WTC11 (cell line): ENCODE measurements around the gene CD40. TPM values are rescaled to one million over a fixed set of nuclear protein-coding genes. Genes with fewer than 3 reads are reported as not detected.

Experiments
- ATAC-seq: fragments of 200-7000 bp; cut with Tn5 transposase; 2 replicates; pipeline ENCODE4 v1.10.0; 2021; ENCODE audit warnings: mild to moderate bottlenecking, moderate library complexity
- CTCF ChIA-PET: fragments of 300-600 bp; sonication (Branson Sonifier 250); formaldehyde crosslinking; loops from one replicate; lab custom pipeline; 2021; ENCODE audit warnings: antibody characterized with exemption; lab: Charles Lee
- POLR2A ChIA-PET: fragments of 350-600 bp; sonication (Branson Sonifier 250); formaldehyde crosslinking; loops from one replicate; lab custom pipeline; 2021; ENCODE audit warnings: antibody characterized with exemption; lab: Charles Lee
- DNase-seq: peaks from one replicate; pipeline ENCODE4 v3.0.0; 2021; ENCODE audit warnings: low spot score
- H3K27ac Mint-ChIP-seq: 2 replicates; pipeline ENCODE4 v1.8.0; 2021; ENCODE audit warnings: mixed read lengths
- H3K27me3 Mint-ChIP-seq: 2 replicates; pipeline ENCODE4 v1.8.0; 2021; ENCODE audit warnings: low read depth, mild to moderate bottlenecking, moderate library complexity, mixed read lengths
- H3K36me3 Mint-ChIP-seq: 2 replicates; pipeline ENCODE4 v1.8.0; 2021; ENCODE audit warnings: mixed read lengths
- H3K4me1 Mint-ChIP-seq: 2 replicates; pipeline ENCODE4 v1.8.0; 2022; ENCODE audit warnings: mixed read lengths
- H3K4me3 Mint-ChIP-seq: 2 replicates; pipeline ENCODE4 v1.8.0; 2021; ENCODE audit warnings: mild to moderate bottlenecking, moderate library complexity, mixed read lengths
- H3K9me3 Mint-ChIP-seq: 2 replicates; pipeline ENCODE4 v1.8.0; 2021; ENCODE audit warnings: mixed read lengths
- CREB1 ChIP-seq: sonication (generic); formaldehyde crosslinking; IDR thresholded peaks from 2 replicates; pipeline ENCODE4 v1.8.0; 2023; ENCODE audit warnings: mild to moderate bottlenecking, missing genetic modification reagents
- E2F1 ChIP-seq: sonication (generic); formaldehyde crosslinking; IDR thresholded peaks from 2 replicates; pipeline ENCODE4 v1.8.0; 2022; ENCODE audit warnings: mild to moderate bottlenecking, missing genetic modification reagents
- ELF4 ChIP-seq: sonication (generic); formaldehyde crosslinking; IDR thresholded peaks from 2 replicates; pipeline ENCODE4 v1.8.1; 2022; ENCODE audit warnings: low read depth, mild to moderate bottlenecking, moderate library complexity, missing genetic modification reagents
- ETV6 ChIP-seq: sonication (generic); formaldehyde crosslinking; IDR thresholded peaks from 2 replicates; pipeline ENCODE4 v1.8.1; 2022; ENCODE audit warnings: mild to moderate bottlenecking, missing genetic modification reagents
- GABPB1 ChIP-seq: sonication (generic); formaldehyde crosslinking; IDR thresholded peaks from 2 replicates; pipeline ENCODE4 v1.8.1; 2023; ENCODE audit warnings: mild to moderate bottlenecking, missing genetic modification reagents
- GRHL2 ChIP-seq: fragments of 250-450 bp; sonication (Bioruptor Pico); IDR thresholded peaks from 2 replicates; pipeline ENCODE4 v1.8.0; 2022; ENCODE audit warnings: mild to moderate bottlenecking, moderate library complexity; ENCODE audit not compliant: insufficient replicate concordance, severe bottlenecking
- HMGA2 ChIP-seq: fragments of 250-450 bp; sonication (Bioruptor Pico); IDR thresholded peaks from 2 replicates; pipeline ENCODE4 v1.4.0; 2021; ENCODE audit warnings: mild to moderate bottlenecking, moderate library complexity
- IRF2 ChIP-seq: sonication (generic); formaldehyde crosslinking; IDR thresholded peaks from 2 replicates; pipeline ENCODE4 v1.8.0; 2022; ENCODE audit warnings: low read depth, missing genetic modification reagents, borderline replicate concordance
- JUN ChIP-seq: sonication (generic); formaldehyde crosslinking; IDR thresholded peaks from 2 replicates; pipeline ENCODE4 v1.8.0; 2023; ENCODE audit warnings: mild to moderate bottlenecking, missing genetic modification reagents
- KAT7 ChIP-seq: sonication (generic); formaldehyde crosslinking; IDR thresholded peaks from 2 replicates; pipeline ENCODE4 v1.8.1; 2023; ENCODE audit warnings: missing genetic modification reagents, mild to moderate bottlenecking, borderline replicate concordance
- MXD4 ChIP-seq: fragments of 250-450 bp; sonication (Bioruptor Pico); IDR thresholded peaks from 2 replicates; pipeline ENCODE4 v1.8.0; 2021; ENCODE audit warnings: mild to moderate bottlenecking, moderate library complexity, borderline replicate concordance
- MYBL2 ChIP-seq: sonication (generic); formaldehyde crosslinking; IDR thresholded peaks from 2 replicates; pipeline ENCODE4 v1.8.1; 2023; ENCODE audit warnings: mild to moderate bottlenecking, moderate library complexity, missing genetic modification reagents
- NFYB ChIP-seq: sonication (generic); formaldehyde crosslinking; conservative IDR thresholded peaks from 2 replicates; pipeline ENCODE4 v1.8.0; 2022; ENCODE audit warnings: low read depth, missing genetic modification reagents
- NR2C2 ChIP-seq: sonication (generic); formaldehyde crosslinking; IDR thresholded peaks from 2 replicates; pipeline ENCODE4 v1.8.0; 2022; ENCODE audit warnings: mild to moderate bottlenecking, missing genetic modification reagents
- PREB ChIP-seq: sonication (generic); formaldehyde crosslinking; IDR thresholded peaks from 2 replicates; pipeline ENCODE4 v1.8.1; 2022; ENCODE audit warnings: mild to moderate bottlenecking, missing genetic modification reagents, moderate library complexity, borderline replicate concordance
- RELA ChIP-seq: sonication (generic); formaldehyde crosslinking; IDR thresholded peaks from 2 replicates; pipeline ENCODE4 v1.8.1; 2022; ENCODE audit warnings: missing genetic modification reagents, mild to moderate bottlenecking, borderline replicate concordance
- RORB ChIP-seq: fragments of 250-450 bp; sonication (Bioruptor Pico); IDR thresholded peaks from 2 replicates; pipeline ENCODE4 v1.9.0; 2021; ENCODE audit warnings: mild to moderate bottlenecking
- SMAD3 ChIP-seq: sonication (generic); formaldehyde crosslinking; IDR thresholded peaks from 2 replicates; pipeline ENCODE4 v1.8.0; 2022; ENCODE audit warnings: missing genetic modification reagents, mild to moderate bottlenecking, borderline replicate concordance
- SP1 ChIP-seq: sonication (generic); formaldehyde crosslinking; conservative IDR thresholded peaks from 2 replicates; pipeline ENCODE4 v1.8.1; 2022; ENCODE audit warnings: missing genetic modification reagents
- TCF7 ChIP-seq: sonication (generic); formaldehyde crosslinking; IDR thresholded peaks from 2 replicates; pipeline ENCODE4 v1.8.0; 2022; ENCODE audit warnings: mild to moderate bottlenecking, low read depth, missing genetic modification reagents, moderate library complexity
- TEAD1 ChIP-seq: sonication (generic); formaldehyde crosslinking; IDR thresholded peaks from 2 replicates; pipeline ENCODE4 v1.8.0; 2022; ENCODE audit warnings: mild to moderate bottlenecking, missing genetic modification reagents
- USF1 ChIP-seq: sonication (generic); formaldehyde crosslinking; IDR thresholded peaks from 2 replicates; pipeline ENCODE4 v1.8.0; 2022; ENCODE audit warnings: mild to moderate bottlenecking, missing genetic modification reagents
- ZNF317 ChIP-seq: sonication (generic); formaldehyde crosslinking; IDR thresholded peaks from 2 replicates; pipeline ENCODE4 v1.8.1; 2023; ENCODE audit warnings: low read depth, mild to moderate bottlenecking, moderate library complexity, missing genetic modification reagents, borderline replicate concordance
- ZNF423 ChIP-seq: fragments of 250-450 bp; sonication (Bioruptor Pico); IDR thresholded peaks from 2 replicates; pipeline ENCODE4 v2.1.2; 2022; ENCODE audit warnings: mild to moderate bottlenecking, moderate library complexity
- ZNF671 ChIP-seq: fragments of 250-450 bp; sonication (Bioruptor Pico); IDR thresholded peaks from 2 replicates; pipeline ENCODE4 v1.8.0; 2021; ENCODE audit warnings: mild to moderate bottlenecking
- total RNA-seq: library from RNA; stranded (reverse); gene quantifications from 3 replicates; pipeline ENCODE4 v1.2.3, GENCODE V29; 2021
- TF ChIP-seq, protein P1 (sequence below): sonication (generic); formaldehyde crosslinking; IDR thresholded peaks from 2 replicates; pipeline ENCODE4 v1.8.1; 2022; ENCODE audit warnings: missing genetic modification reagents, borderline replicate concordance
- TF ChIP-seq, protein P2 (sequence below): sonication (generic); formaldehyde crosslinking; IDR thresholded peaks from 2 replicates; pipeline ENCODE4 v1.8.0; 2022; ENCODE audit warnings: mild to moderate bottlenecking, missing genetic modification reagents
- TF ChIP-seq, protein P3 (sequence below): sonication (generic); formaldehyde crosslinking; IDR thresholded peaks from 2 replicates; pipeline ENCODE4 v1.8.1; 2022; ENCODE audit warnings: low read depth, missing genetic modification reagents, borderline replicate concordance

CD40 gene
- total RNA-seq, 1 experiment from 2014 or later = 14.8 TPM

GRCh38 chr20:46152824-46153586 lies 34.9 kb downstream of the CD40 start:
- POLR2A ChIA-PET = interaction anchor here (0.7 kb wide), 1 partner anchor 114 kb away, joined by 3 read pairs; no protein-coding TSS in a partner anchor
- CTCF ChIA-PET = interaction anchor here (0.8 to 2.1 kb wide), 12 partner anchors 8 to 195 kb away, joined by 3 to 21 read pairs (median 5); no protein-coding TSS in a partner anchor

DNA sequence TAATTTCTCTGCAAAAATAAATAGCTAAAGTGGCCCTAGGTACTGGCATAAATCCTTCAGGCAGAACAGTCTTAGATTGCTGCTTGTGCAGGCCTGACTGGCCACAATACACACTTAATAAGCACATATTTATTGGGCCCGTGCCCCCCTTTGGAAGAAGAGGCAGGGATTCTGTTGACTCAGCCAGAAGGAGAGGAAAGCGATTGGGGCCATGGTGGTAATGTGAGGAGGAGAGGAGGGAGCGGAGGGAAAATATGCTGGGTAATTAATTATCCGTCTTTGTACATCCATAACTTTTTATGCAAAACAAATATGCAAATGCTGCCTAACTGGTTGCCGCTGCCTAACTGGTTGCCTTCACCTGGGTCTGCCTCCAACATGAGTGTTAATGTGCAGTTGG lies 36.2 kb downstream of the CD40 start:
- ChIA-PET CTCF (interaction anchor here (0.8 to 1.2 kb wide), 4 partner anchors 21 to 26 kb away, joined by 3 to 6 read pairs (median 4); no protein-coding TSS in a partner anchor), POLR2A (no interaction called here)
- Mint-ChIP-seq H3K36me3 (no peaks in the 10 kb centered on the region), H3K9me3 (no peaks in the 10 kb centered on the region), H3K27me3 (no peaks in the 10 kb centered on the region), H3K4me3 (no peak overlapping the region), H3K27ac (no peak overlapping the region; the same call in 1 of the 2 replicates), H3K4me1 (peaks cover 3% of the 10 kb centered on the region)
- DNase-seq (no peak), ATAC-seq (no peak)
- TF ChIP-seq CREB1 (CRISPR knock-in tag) (no peak), KAT7 (CRISPR knock-in tag) (no peak), ZNF317 (CRISPR knock-in tag) (no peak), USF1 (CRISPR knock-in tag) (no peak), NR2C2 (CRISPR knock-in tag) (no peak), ZNF671 (CRISPR knock-in tag) (no peak), ETV6 (CRISPR knock-in tag) (no peak), TCF7 (CRISPR knock-in tag) (no peak), ELF4 (CRISPR knock-in tag) (no peak), MXD4 (CRISPR knock-in tag) (no peak)

More at GRCh38 chr20:46152824-46153586, 34.9 kb downstream of the CD40 start:
- Mint-ChIP-seq H3K4me1 (peaks cover 3% of the 10 kb centered on the region), H3K36me3 (no peaks in the 10 kb centered on the region), H3K27ac (no peak overlapping the region), H3K27me3 (no peaks in the 10 kb centered on the region), H3K9me3 (no peaks in the 10 kb centered on the region), H3K4me3 (no peak overlapping the region)
- ATAC-seq = no peak
- DNase-seq = no peak
- no peak for TF ChIP-seq SP1 (CRISPR knock-in tag)
- no peak for TF ChIP-seq ZNF423 (CRISPR knock-in tag)
- no peak for TF ChIP-seq JUN (CRISPR knock-in tag)
- no peak for TF ChIP-seq GABPB1 (CRISPR knock-in tag)
- no peak for TF ChIP-seq MYBL2 (CRISPR knock-in tag)
- TF ChIP-seq, protein P1, sequence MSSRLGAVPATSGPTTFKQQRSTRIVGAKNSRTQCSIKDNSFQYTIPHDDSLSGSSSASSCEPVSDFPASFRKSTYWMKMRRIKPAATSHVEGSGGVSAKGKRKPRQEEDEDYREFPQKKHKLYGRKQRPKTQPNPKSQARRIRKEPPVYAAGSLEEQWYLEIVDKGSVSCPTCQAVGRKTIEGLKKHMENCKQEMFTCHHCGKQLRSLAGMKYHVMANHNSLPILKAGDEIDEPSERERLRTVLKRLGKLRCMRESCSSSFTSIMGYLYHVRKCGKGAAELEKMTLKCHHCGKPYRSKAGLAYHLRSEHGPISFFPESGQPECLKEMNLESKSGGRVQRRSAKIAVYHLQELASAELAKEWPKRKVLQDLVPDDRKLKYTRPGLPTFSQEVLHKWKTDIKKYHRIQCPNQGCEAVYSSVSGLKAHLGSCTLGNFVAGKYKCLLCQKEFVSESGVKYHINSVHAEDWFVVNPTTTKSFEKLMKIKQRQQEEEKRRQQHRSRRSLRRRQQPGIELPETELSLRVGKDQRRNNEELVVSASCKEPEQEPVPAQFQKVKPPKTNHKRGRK (CRISPR knock-in tag) = no peak
- TF ChIP-seq, protein P2, sequence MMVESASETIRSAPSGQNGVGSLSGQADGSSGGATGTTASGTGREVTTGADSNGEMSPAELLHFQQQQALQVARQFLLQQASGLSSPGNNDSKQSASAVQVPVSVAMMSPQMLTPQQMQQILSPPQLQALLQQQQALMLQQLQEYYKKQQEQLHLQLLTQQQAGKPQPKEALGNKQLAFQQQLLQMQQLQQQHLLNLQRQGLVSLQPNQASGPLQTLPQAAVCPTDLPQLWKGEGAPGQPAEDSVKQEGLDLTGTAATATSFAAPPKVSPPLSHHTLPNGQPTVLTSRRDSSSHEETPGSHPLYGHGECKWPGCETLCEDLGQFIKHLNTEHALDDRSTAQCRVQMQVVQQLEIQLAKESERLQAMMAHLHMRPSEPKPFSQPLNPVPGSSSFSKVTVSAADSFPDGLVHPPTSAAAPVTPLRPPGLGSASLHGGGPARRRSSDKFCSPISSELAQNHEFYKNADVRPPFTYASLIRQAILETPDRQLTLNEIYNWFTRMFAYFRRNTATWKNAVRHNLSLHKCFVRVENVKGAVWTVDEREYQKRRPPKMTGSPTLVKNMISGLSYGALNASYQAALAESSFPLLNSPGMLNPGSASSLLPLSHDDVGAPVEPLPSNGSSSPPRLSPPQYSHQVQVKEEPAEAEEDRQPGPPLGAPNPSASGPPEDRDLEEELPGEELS (CRISPR knock-in tag) = no peak
- TF ChIP-seq NFYB (CRISPR knock-in tag) = no peak
- no peak for TF ChIP-seq TEAD1 (CRISPR knock-in tag)
- TF ChIP-seq, protein P3, sequence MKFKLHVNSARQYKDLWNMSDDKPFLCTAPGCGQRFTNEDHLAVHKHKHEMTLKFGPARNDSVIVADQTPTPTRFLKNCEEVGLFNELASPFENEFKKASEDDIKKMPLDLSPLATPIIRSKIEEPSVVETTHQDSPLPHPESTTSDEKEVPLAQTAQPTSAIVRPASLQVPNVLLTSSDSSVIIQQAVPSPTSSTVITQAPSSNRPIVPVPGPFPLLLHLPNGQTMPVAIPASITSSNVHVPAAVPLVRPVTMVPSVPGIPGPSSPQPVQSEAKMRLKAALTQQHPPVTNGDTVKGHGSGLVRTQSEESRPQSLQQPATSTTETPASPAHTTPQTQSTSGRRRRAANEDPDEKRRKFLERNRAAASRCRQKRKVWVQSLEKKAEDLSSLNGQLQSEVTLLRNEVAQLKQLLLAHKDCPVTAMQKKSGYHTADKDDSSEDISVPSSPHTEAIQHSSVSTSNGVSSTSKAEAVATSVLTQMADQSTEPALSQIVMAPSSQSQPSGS (CRISPR knock-in tag) = no peak
- no peak for TF ChIP-seq HMGA2
- no peak for TF ChIP-seq ELF4 (CRISPR knock-in tag)
- no peak for TF ChIP-seq GRHL2 (CRISPR knock-in tag)
- no peak for TF ChIP-seq SMAD3 (CRISPR knock-in tag)
- TF ChIP-seq RORB (CRISPR knock-in tag) = no peak
- TF ChIP-seq ZNF671 (CRISPR knock-in tag) = no peak
- no peak for TF ChIP-seq PREB (CRISPR knock-in tag)
- no peak for TF ChIP-seq E2F1 (CRISPR knock-in tag)
- no peak for TF ChIP-seq IRF2 (CRISPR knock-in tag)
- TF ChIP-seq RELA = no peak
